Upper lobe of right lung (tissue), 1 donor: ENCODE data around the gene DCAF7. TPM values are rescaled to one million over a fixed set of nuclear protein-coding genes. Genes with fewer than 3 reads are reported as not detected.
A peak's percentile ranks its signal among the peaks of the same experiment; 100 is the strongest.

Experiments
- ATAC-seq: fragments of 200-7000 bp; cut with Tn5 transposase; one replicate; pipeline ENCODE4 v1.9.1; 2020; ENCODE audit warnings: mild to moderate bottlenecking, moderate library complexity
- DNase-seq: peaks from one replicate; pipeline ENCODE4 v3.0.0-alpha.2; 2020
- H3K27ac ChIP-seq: fragments of 200-600 bp; one replicate; pipeline ENCODE4 v1.8.0; 2022
- H3K27me3 ChIP-seq: fragments of 200-600 bp; one replicate; pipeline ENCODE4 v1.8.0; 2022; ENCODE audit warnings: mild to moderate bottlenecking
- H3K36me3 ChIP-seq: fragments of 200-600 bp; one replicate; pipeline ENCODE4 v1.8.0; 2022
- H3K4me1 ChIP-seq: fragments of 200-600 bp; one replicate; pipeline ENCODE4 v1.8.0; 2022
- H3K4me3 ChIP-seq: fragments of 200-600 bp; one replicate; pipeline ENCODE4 v1.8.0; 2022; ENCODE audit warnings: mild to moderate bottlenecking
- H3K9me3 ChIP-seq: fragments of 200-600 bp; one replicate; pipeline ENCODE4 v1.8.0; 2022
- intact Hi-C: fragments of 100-400 bp; cut with DNase I; formaldehyde crosslinking; loops from one replicate; pipeline ENCODE4 v1.11.0; 2022
- total RNA-seq: library from RNA; stranded (reverse); fragmentation: NEBNext Ultra II Directional; extraction: Animal tissue kit (Norgen Biotek cat#: 25700); gene quantifications from one replicate; pipeline ENCODE4 v1.2.1, GENCODE V29; 2021
- TF ChIP-seq, protein P1 (sequence below): fragments of 200-600 bp; IDR thresholded peaks from one replicate; pipeline ENCODE4 v1.8.0; 2022; ENCODE audit warnings: antibody characterized with exemption
- donor health status: DM: no; HTN: yes; CAD: no; lungs with severe emphysema.

The DCAF7 gene
- total RNA-seq, 1 donor from 2014 or later, result 79.9 TPM

DNA sequence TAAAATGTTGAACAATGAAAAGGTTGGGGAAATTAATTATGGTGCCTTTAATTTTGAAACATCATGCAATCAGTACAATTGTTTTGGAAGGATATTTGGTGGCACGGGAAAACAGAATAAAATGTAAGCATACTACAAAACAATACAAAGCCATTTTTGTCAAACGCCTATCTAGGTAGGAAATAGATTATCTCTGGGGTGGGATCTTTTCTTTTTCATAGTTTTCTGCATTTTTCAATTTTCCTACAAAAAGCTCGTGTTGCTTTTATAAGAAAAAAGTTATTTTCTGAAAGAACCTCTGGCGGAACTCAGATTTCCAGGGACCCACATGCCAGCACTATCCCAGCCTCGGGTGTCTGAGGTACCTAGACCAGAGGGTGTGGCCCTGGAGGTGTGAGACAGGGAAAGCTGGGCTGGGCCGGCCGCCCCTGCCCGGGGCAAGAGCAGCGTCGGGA is 71.0 kb downstream of the DCAF7 start:
- ATAC-seq, result no peak
- TF ChIP-seq, protein P1, sequence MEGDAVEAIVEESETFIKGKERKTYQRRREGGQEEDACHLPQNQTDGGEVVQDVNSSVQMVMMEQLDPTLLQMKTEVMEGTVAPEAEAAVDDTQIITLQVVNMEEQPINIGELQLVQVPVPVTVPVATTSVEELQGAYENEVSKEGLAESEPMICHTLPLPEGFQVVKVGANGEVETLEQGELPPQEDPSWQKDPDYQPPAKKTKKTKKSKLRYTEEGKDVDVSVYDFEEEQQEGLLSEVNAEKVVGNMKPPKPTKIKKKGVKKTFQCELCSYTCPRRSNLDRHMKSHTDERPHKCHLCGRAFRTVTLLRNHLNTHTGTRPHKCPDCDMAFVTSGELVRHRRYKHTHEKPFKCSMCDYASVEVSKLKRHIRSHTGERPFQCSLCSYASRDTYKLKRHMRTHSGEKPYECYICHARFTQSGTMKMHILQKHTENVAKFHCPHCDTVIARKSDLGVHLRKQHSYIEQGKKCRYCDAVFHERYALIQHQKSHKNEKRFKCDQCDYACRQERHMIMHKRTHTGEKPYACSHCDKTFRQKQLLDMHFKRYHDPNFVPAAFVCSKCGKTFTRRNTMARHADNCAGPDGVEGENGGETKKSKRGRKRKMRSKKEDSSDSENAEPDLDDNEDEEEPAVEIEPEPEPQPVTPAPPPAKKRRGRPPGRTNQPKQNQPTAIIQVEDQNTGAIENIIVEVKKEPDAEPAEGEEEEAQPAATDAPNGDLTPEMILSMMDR, result no peak

DNA sequence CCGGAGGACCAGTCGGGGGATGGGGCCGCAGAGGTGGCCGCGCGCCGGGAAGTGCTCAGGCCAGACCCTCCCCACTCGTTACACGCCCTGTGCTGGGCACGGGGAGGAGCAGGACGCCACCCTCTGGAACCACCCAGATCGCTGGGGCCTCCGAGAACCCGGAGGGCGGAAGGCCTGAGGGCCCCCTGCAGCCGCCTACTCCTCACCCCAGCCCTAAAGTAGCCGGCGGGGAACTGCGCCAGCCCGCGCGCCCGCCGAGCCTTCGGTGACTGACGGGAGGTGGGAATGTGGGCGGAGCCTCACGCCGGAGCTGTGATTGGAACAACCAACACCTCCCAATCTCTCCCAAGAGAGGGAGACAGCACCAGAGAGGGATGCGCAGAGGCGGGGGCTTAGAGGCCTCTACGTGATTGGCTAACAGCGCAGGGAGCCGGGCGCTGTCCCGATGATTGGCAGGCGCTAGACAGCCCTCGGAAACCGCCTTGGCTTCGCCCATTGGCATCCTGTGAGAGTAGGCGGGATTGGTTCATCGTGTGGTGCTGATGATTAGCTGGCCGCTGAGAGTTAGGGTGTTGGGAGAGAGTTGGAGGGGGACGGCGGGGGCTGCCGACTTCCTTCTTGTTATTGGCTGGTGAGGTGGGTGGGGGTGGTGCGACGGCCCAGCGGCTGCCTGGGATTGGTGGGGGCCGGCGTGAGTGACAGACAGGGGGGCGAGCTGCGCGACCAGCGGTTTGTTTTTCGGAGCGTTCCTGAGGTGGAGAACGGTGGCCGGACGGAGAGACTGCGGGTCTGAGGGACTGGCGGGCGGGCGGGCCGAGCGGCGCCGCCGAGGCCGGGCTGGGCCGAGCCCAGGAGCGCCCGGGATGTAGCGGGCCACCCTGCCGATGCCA is 71.7 kb downstream of the DCAF7 start, which contains the start of gene MAP3K3:
Gene MAP3K3, plus strand, starts transcription at position 734 of the 890 bp plus-strand sequence. CDS start 343 bp downstream, outside the sequence.
- TF ChIP-seq, protein P1, result peak; percentile 43

More for the DNA sequence above, 71.0 kb downstream of the DCAF7 start:
- Histone ChIP-seq H3K27ac (peak overlapping the region; percentile 82), H3K9me3 (no peaks in the 10 kb centered on the region), H3K4me3 (peak overlapping the region; percentile 78), H3K27me3 (no peaks in the 10 kb centered on the region), H3K36me3 (no peaks in the 10 kb centered on the region), H3K4me1 (peaks cover 27% of the 10 kb centered on the region)
- DNase-seq, result no peak
- intact Hi-C loops, result no loop called here

DNA sequence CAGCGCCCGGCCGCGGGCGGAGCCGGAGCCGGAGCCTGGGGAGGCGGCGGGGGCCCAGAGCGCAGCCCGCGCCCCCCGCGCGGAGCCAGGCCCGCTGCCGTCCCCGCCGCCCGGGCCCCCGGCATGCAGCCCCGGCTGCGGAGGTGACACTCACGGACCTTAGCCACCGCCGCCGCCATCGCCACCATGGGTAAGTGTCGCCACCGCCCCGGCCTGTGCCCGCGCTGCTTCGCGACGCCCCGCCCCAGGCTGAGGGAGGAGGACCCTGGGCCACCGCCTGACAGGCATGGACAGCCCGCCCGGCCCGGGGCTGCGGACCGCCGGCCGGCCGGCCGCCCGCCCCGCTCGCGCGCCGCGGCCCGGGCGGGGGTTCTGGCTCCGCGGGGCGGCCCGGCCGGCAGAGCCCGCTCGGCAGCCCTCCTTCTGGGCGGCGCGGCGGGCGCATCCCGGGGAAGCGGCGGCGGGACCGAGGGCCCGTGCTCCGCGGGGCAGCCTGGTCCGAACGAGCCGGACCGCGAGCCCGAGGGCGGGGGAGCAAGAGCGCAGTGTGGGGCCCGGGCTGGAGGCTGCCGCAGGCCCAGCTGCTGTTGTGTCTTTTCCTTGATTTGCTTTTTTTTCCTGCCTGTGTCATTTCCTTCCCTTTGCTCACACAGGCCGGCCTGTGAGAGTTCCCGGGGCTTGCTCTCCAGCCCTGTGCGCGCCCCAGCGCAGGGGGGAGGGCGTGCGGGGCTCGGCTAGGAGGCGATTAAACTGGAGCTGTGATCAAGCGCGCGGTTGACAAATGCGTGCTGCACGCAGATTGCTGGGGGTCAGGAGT is 72.5 kb downstream of the DCAF7 start:
- Histone ChIP-seq H3K9me3 (no peaks in the 10 kb centered on the region), H3K27me3 (no peaks in the 10 kb centered on the region), H3K27ac (peak overlapping the region; percentile 81), H3K36me3 (no peaks in the 10 kb centered on the region), H3K4me3 (peak overlapping the region; percentile 78), H3K4me1 (peaks cover 41% of the 10 kb centered on the region)
- ATAC-seq (peak; percentile 37), DNase-seq (peak; percentile 92)
- TF ChIP-seq, protein P1, result no peak
- intact Hi-C loops, result no loop called here

More for the DNA sequence above, 71.7 kb downstream of the DCAF7 start, which contains the start of gene MAP3K3:
- Histone ChIP-seq H3K4me3 (peak within 1 kb of the TSS; percentile 78), H3K27ac (peak within 1 kb of the TSS; percentile 82), H3K36me3 (no peaks in the 10 kb centered on the region), H3K27me3 (no peaks in the 10 kb centered on the region), H3K4me1 (peaks cover 33% of the 10 kb centered on the region), H3K9me3 (no peaks in the 10 kb centered on the region)
- intact Hi-C loops, result no loop called here
- ATAC-seq, result peak; percentile 96
- peak; percentile 99 for DNase-seq

DNA sequence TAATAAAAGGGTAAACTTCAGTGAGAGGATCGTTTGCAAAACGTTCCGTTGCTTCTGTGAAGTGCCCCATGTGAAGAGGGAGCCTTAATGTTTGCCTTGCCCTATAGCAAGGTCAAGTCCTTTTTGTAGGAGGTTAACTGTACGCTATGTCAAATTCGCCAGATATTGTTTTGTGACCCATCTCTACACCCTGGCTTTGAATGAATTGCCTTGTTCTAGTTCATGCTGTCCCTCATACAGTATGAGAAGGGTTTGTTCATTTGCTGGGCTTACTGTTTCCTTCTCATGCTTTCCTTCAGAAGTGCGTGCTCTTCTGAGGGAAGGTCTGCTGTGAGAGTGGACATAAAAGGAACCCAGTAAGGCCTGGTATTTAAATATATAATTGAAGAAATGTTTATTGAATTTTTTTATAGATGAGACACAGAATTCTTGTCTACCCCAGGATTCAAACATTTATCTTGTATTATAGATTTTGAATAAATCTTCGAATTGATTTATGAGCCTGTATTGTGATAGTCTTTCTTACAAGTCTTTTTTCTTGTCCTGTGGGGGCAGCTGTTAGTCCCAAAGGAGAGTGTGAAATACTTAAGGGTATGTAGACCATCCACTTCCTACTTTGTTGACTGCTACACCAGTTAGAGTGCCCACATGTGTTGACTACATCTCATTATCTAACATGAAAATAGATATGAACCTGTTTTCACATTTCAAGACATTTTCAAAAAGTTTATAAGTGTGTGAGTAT is 73.7 kb downstream of the DCAF7 start:
- Histone ChIP-seq H3K4me1 (peaks cover 47% of the 10 kb centered on the region), H3K4me3 (peak overlapping the region; percentile 78), H3K27ac (peak overlapping the region; percentile 81), H3K27me3 (no peaks in the 10 kb centered on the region), H3K36me3 (peaks cover 7% of the 10 kb centered on the region), H3K9me3 (no peaks in the 10 kb centered on the region)
- intact Hi-C loops, result no loop called here
- TF ChIP-seq, protein P1, result no peak
- no peak for DNase-seq
- no peak for ATAC-seq

DNA sequence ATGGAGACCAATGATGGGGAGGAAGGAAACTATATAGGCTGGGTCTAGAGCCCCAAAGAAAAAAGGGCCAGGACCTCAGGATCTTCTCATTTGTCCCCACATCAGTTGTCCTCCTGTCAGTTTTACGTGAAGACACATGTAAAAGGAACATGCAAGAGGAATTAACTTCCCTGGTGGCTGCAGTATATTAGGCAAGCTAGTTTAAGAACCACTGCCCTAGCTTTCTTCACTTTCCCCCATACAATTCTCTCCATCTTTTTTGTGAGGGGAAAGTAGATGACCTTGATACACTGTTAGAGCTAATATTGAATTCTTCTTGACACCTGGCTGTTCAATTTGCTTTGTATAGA is 74.2 kb downstream of the DCAF7 start:
- ATAC-seq (no peak), DNase-seq (no peak)
- intact Hi-C loops, result no loop called here
- no peaks in the 10 kb centered on the region for H3K9me3 ChIP-seq
- TF ChIP-seq, protein P1, result no peak
- H3K4me1 ChIP-seq, result peaks cover 51% of the 10 kb centered on the region
- H3K4me3 ChIP-seq, result peak overlapping the region; percentile 78
- no peak overlapping the region for H3K27ac ChIP-seq
- H3K27me3 ChIP-seq, result no peaks in the 10 kb centered on the region
- H3K36me3 ChIP-seq, result peaks cover 8% of the 10 kb centered on the region
